Smooth muscle cell (in vitro differentiated cells): ENCODE measurements around the gene CORO1C. TPM values are rescaled to one million over a fixed set of nuclear protein-coding genes. Genes with fewer than 3 reads are reported as not detected.

ENCODE experiments used
- DNase-seq: peaks from one replicate; lab custom pipeline; 2025; ENCODE audit not compliant: unreplicated experiment; lab: John Stamatoyannopoulos, UW
- H2AFZ ChIP-seq: fragments of 200-600 bp; sonication (generic); 2 replicates; pipeline ENCODE4 v1.6.0; 2016; ENCODE audit warnings: antibody characterized with exemption, low read depth, mild to moderate bottlenecking
- H3F3A ChIP-seq: fragments of 200-600 bp; sonication (generic); 2 replicates; pipeline ENCODE4 v1.6.0; 2017; ENCODE audit warnings: antibody characterized with exemption, low read depth
- H3K27ac ChIP-seq: fragments of 200-600 bp; sonication (generic); 2 replicates; pipeline ENCODE4 v1.5.1; 2016; ENCODE audit warnings: low read depth, mild to moderate bottlenecking
- H3K27me3 ChIP-seq: fragments of 200-600 bp; sonication (generic); 2 replicates; pipeline ENCODE4 v1.6.1; 2016; ENCODE audit warnings: low read depth, mild to moderate bottlenecking
- H3K36me3 ChIP-seq: fragments of 200-600 bp; sonication (generic); 2 replicates; pipeline ENCODE4 v1.5.1; 2016; ENCODE audit warnings: low read depth
- H3K4me1 ChIP-seq: fragments of 200-600 bp; sonication (generic); 2 replicates; pipeline ENCODE4 v1.5.1; 2016; ENCODE audit warnings: low read depth
- H3K4me2 ChIP-seq: fragments of 200-600 bp; sonication (generic); 2 replicates; pipeline ENCODE4 v1.6.0; 2016; ENCODE audit warnings: mild to moderate bottlenecking
- H3K4me3 ChIP-seq: fragments of 200-600 bp; sonication (generic); 2 replicates; pipeline ENCODE4 v1.5.1; 2016; ENCODE audit warnings: mild to moderate bottlenecking
- H3K79me2 ChIP-seq: fragments of 200-600 bp; sonication (generic); 2 replicates; pipeline ENCODE4 v1.6.0; 2016; ENCODE audit warnings: low read depth, mild to moderate bottlenecking
- H3K9ac ChIP-seq: fragments of 200-600 bp; sonication (generic); 2 replicates; pipeline ENCODE4 v1.6.0; 2016; ENCODE audit warnings: low read depth
- H3K9me3 ChIP-seq: fragments of 200-600 bp; sonication (generic); replicated peaks from 2 replicates; pipeline ENCODE4 v1.5.1; 2016; ENCODE audit warnings: low read depth
- H4K20me1 ChIP-seq: fragments of 200-600 bp; sonication (generic); 2 replicates; pipeline ENCODE4 v1.6.0; 2016; ENCODE audit warnings: low read depth
- WGBS: methylation state at CpG from one replicate; pipeline ENCODE4 v1.1.7; 2016; ENCODE audit warnings: low lambda C conversion rate; 5-methylcytosine and 5-hydroxymethylcytosine counted together
- polyA plus RNA-seq: library from polyadenylated mRNA; unstranded; fragments of >200 nt; fragmentation: Nextera tagmentation; extraction: Ambion mirVana; gene quantifications from 2 replicates; pipeline ENCODE4 v1.2.1, GENCODE V29; 2016
- total RNA-seq: library from RNA; depleted of rRNA; stranded (reverse); fragments of >200 nt; gene quantifications from 2 replicates; pipeline ENCODE4 v1.2.3, GENCODE V29; 2014
- TF ChIP-seq, protein P1 (sequence below): fragments of 200-600 bp; sonication (generic); IDR thresholded peaks from 2 replicates; pipeline ENCODE4 v1.5.1; 2017; ENCODE audit warnings: borderline replicate concordance, mild to moderate bottlenecking, antibody characterized with exemption; ENCODE audit not compliant: insufficient read depth, poor library complexity, severe bottlenecking

The CORO1C gene
- total and polyA plus RNA-seq, 2 experiments from 2014 or later: 96.7 to 136 TPM

- H3K36me3 ChIP-seq: no peaks in the 10 kb centered on the region
- H2AFZ ChIP-seq: no peak overlapping the region
- DNase-seq: no peak
- TF ChIP-seq, protein P1, sequence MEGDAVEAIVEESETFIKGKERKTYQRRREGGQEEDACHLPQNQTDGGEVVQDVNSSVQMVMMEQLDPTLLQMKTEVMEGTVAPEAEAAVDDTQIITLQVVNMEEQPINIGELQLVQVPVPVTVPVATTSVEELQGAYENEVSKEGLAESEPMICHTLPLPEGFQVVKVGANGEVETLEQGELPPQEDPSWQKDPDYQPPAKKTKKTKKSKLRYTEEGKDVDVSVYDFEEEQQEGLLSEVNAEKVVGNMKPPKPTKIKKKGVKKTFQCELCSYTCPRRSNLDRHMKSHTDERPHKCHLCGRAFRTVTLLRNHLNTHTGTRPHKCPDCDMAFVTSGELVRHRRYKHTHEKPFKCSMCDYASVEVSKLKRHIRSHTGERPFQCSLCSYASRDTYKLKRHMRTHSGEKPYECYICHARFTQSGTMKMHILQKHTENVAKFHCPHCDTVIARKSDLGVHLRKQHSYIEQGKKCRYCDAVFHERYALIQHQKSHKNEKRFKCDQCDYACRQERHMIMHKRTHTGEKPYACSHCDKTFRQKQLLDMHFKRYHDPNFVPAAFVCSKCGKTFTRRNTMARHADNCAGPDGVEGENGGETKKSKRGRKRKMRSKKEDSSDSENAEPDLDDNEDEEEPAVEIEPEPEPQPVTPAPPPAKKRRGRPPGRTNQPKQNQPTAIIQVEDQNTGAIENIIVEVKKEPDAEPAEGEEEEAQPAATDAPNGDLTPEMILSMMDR: no peak
- no peaks in the 10 kb centered on the region for H3K9me3 ChIP-seq
- no peak overlapping the region for H3K9ac ChIP-seq
- no peak overlapping the region for H3K4me2 ChIP-seq
- H3K27me3 ChIP-seq: no peaks in the 10 kb centered on the region
- peaks cover under 1% of the 10 kb centered on the region for H3K4me1 ChIP-seq
- no peak overlapping the region for H3K27ac ChIP-seq
- no peak overlapping the region for H3K4me3 ChIP-seq
- no peaks in the 10 kb centered on the region for H4K20me1 ChIP-seq
- no peaks in the 10 kb centered on the region for H3K79me2 ChIP-seq
- 81% methylated on average over 14 of the region's 14 CpGs for WGBS
- H3F3A ChIP-seq: peaks cover 6% of the 10 kb centered on the region
Observed at GRCh38 chr12:108616941-108617858, 114.1 kb downstream of the CORO1C start.

DNA sequence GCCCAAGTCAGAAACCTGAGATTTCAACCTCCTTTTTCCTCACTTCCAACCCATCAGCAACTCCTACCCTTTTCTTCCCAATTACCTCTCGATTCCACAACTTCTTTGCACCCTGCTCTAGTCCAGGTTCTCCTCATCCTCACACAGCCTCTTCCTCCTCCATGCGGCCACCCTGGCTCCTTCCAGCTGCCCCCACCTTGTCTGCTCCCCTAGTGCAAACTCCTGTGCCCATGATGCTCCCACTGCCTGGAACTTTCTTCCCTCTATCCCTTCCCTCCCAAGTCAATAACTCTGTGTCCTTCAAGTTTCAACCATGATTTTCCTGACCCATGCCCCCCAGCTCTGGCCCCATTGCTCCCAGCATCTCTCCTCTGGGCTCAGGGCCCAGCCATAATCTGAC lies 115.0 kb downstream of the CORO1C start:
- Histone ChIP-seq H3K4me2 (no peak overlapping the region), H3F3A (peaks cover 12% of the 10 kb centered on the region), H4K20me1 (no peaks in the 10 kb centered on the region), H2AFZ (no peak overlapping the region), H3K27me3 (no peaks in the 10 kb centered on the region), H3K4me3 (no peak overlapping the region), H3K4me1 (no peaks in the 10 kb centered on the region), H3K27ac (no peak overlapping the region), H3K36me3 (no peaks in the 10 kb centered on the region), H3K9me3 (no peaks in the 10 kb centered on the region), H3K9ac (no peak overlapping the region), H3K79me2 (no peaks in the 10 kb centered on the region)
- TF ChIP-seq, protein P1: no peak
- 96% methylated on average over 2 of the region's 2 CpGs for WGBS
- no peak for DNase-seq

- no peaks in the 10 kb centered on the region for H3K79me2 ChIP-seq
- H3K4me3 ChIP-seq: no peak overlapping the region
- H4K20me1 ChIP-seq: no peaks in the 10 kb centered on the region
- H3K27me3 ChIP-seq: no peaks in the 10 kb centered on the region
- H3K36me3 ChIP-seq: no peaks in the 10 kb centered on the region
- no peaks in the 10 kb centered on the region for H3K4me1 ChIP-seq
- H3K4me2 ChIP-seq: no peak overlapping the region
- TF ChIP-seq, protein P1: no peak
- no peak overlapping the region for H2AFZ ChIP-seq
- WGBS: 100% methylated on average over 1 of the region's 1 CpG
- H3F3A ChIP-seq: peaks cover 13% of the 10 kb centered on the region
- no peaks in the 10 kb centered on the region for H3K9me3 ChIP-seq
- H3K27ac ChIP-seq: no peak overlapping the region
- H3K9ac ChIP-seq: no peak overlapping the region
- no peak for DNase-seq
Observed at GRCh38 chr12:108615918-108616317, 115.4 kb downstream of the CORO1C start.
